ENCODE data around the gene TBC1D5. TPM values are rescaled to one million over a fixed set of nuclear protein-coding genes. Genes with fewer than 3 reads are reported as not detected.

TBC1D5 gene
- total RNA-seq, 1 experiment from 2014 or later, result 33.9 TPM

- no peaks in the 10 kb centered on the region for H3K79me2 ChIP-seq (ENCODE audit: insufficient read depth, low read length)
- RAD21 ChIA-PET (ENCODE audit: low non-redundant PET in 1 of 2, low total read pairs in 2 of 2, uncharacterized antibody in 2 of 2, unreplicated experiment in 2 of 2), result no interaction called here
- no peaks in the 10 kb centered on the region for H3K4me1 ChIP-seq (ENCODE audit: control insufficient read depth in 1 of 2, insufficient read depth in 2 of 2, low read length in 2 of 2)
- no peak for TF ChIP-seq ZBTB33 (IDR thresholded peaks at IDR 0.05; ENCODE audit: extremely low read depth, insufficient replicate concordance, low read length)
- no peak for TF ChIP-seq POLR2AphosphoS5 (IDR thresholded peaks at IDR 0.05; ENCODE audit: low read depth, low read length)
- no peak; the same call in 1 of the 2 replicates for TF ChIP-seq CEBPB (IDR thresholded peaks at IDR 0.05; ENCODE audit: low read depth)
- H3K27me3 ChIP-seq (ENCODE audit: insufficient read depth, low read length), result no peaks in the 10 kb centered on the region
- H3K4me3 ChIP-seq (replicated peaks in 1 of 2; ENCODE audit: low read depth in 1 of 2, low read length in 2 of 2), result no peak overlapping the region
- POLR2A ChIA-PET, result no interaction called here
- H3K9me3 ChIP-seq (ENCODE audit: control insufficient read depth in 1 of 2, insufficient read depth in 1 of 2, low read depth in 1 of 2, low read length in 2 of 2), result no peaks in the 10 kb centered on the region
- BruUV-seq (replicated peaks), result no TSS peak
- intact Hi-C loops (cut with micrococcal nuclease), result no loop called here
- H4K20me1 ChIP-seq (ENCODE audit: insufficient read depth), result no peaks in the 10 kb centered on the region
- no peaks in the 10 kb centered on the region for H3K9me2 ChIP-seq (ENCODE audit: insufficient read depth)
- H3K27ac ChIP-seq (ENCODE audit: low read depth, low read length), result no peak overlapping the region
- H3K36me3 ChIP-seq (ENCODE audit: control insufficient read depth in 1 of 2, insufficient read depth in 2 of 2, low read length in 2 of 2), result no peaks in the 10 kb centered on the region
- no peak overlapping the region for H2AFZ ChIP-seq (ENCODE audit: low read depth, low read length, poor library complexity, severe bottlenecking)
- no peak for DNase-seq (ENCODE audit: low read depth, low spot score)
- no peak overlapping the region for H3K4me2 ChIP-seq (ENCODE audit: low read length)
- no peak for ATAC-seq
- CTCF ChIA-PET, result no interaction called here
- no peak overlapping the region for H3K9ac ChIP-seq (ENCODE audit: low read length)
Observed at GRCh38 chr3:17384567-17385296, 357.7 kb downstream of the TBC1D5 start.

GRCh38 chr3:17373304-17373703 lies 369.1 kb downstream of the TBC1D5 start:
- RAD21 ChIA-PET (ENCODE audit: low non-redundant PET in 1 of 2, low total read pairs in 2 of 2, uncharacterized antibody in 2 of 2, unreplicated experiment in 2 of 2), result no interaction called here
- POLR2A ChIA-PET, result no interaction called here
- Histone ChIP-seq H3K27ac (ENCODE audit: low read depth, low read length) (no peak overlapping the region), H3K4me3 (replicated peaks in 1 of 2; ENCODE audit: low read depth in 1 of 2, low read length in 2 of 2) (no peak overlapping the region), H4K20me1 (ENCODE audit: insufficient read depth) (no peaks in the 10 kb centered on the region), H3K9me3 (ENCODE audit: control insufficient read depth in 1 of 2, insufficient read depth in 1 of 2, low read depth in 1 of 2, low read length in 2 of 2) (no peaks in the 10 kb centered on the region), H3K27me3 (ENCODE audit: insufficient read depth, low read length) (no peaks in the 10 kb centered on the region), H3K36me3 (ENCODE audit: control insufficient read depth in 1 of 2, insufficient read depth in 2 of 2, low read length in 2 of 2) (no peaks in the 10 kb centered on the region), H3K9ac (ENCODE audit: low read length) (no peak overlapping the region), H3K9me2 (ENCODE audit: insufficient read depth) (no peaks in the 10 kb centered on the region), H2AFZ (ENCODE audit: low read depth, low read length, poor library complexity, severe bottlenecking) (no peak overlapping the region), H3K4me2 (ENCODE audit: low read length) (no peak overlapping the region), H3K4me1 (ENCODE audit: control insufficient read depth in 1 of 2, insufficient read depth in 2 of 2, low read length in 2 of 2) (no peaks in the 10 kb centered on the region), H3K79me2 (ENCODE audit: insufficient read depth, low read length) (no peaks in the 10 kb centered on the region)
- no TSS peak for BruUV-seq (replicated peaks)
- intact Hi-C loops (cut with micrococcal nuclease), result no loop called here
- DNase-seq (ENCODE audit: low read depth, low spot score), result no peak
- CTCF ChIA-PET, result no interaction called here
- no peak for ATAC-seq
- TF ChIP-seq ELF1 (IDR thresholded peaks at IDR 0.05; ENCODE audit: borderline replicate concordance, low read depth) (no peak), POLR2AphosphoS5 (IDR thresholded peaks at IDR 0.05; ENCODE audit: low read depth, low read length) (no peak), ZBTB33 (IDR thresholded peaks at IDR 0.05; ENCODE audit: extremely low read depth, insufficient replicate concordance, low read length) (no peak), ATF3 (IDR thresholded peaks at IDR 0.05) (no peak), CBX3 (IDR thresholded peaks at IDR 0.05; ENCODE audit: low read depth) (no peak), MAX (IDR thresholded peaks at IDR 0.05) (no peak), JUND (IDR thresholded peaks at IDR 0.05) (no peak), CTCF (IDR thresholded peaks at IDR 0.05 in 2 of 3, conservative IDR thresholded peaks at IDR 0.05 in 1 of 3; ENCODE audit: borderline replicate concordance in 1 of 3, insufficient read depth in 1 of 3, low read depth in 2 of 3, low read length in 2 of 3) (no peak), SP1 (IDR thresholded peaks at IDR 0.05; ENCODE audit: low read depth) (no peak), SIN3A (IDR thresholded peaks at IDR 0.05; ENCODE audit: low read depth) (no peak), ZNF274 (IDR thresholded peaks at IDR 0.05; ENCODE audit: low read depth, low read length) (no peak), EZH2phosphoT487 (IDR thresholded peaks at IDR 0.05; ENCODE audit: borderline replicate concordance) (no peak)

All from HCT116 (cell line).